K562 treated with DMSO at 1 percent for 48 hours (cell line): ENCODE measurements around the gene RPL7L1. TPM values are rescaled to one million over a fixed set of nuclear protein-coding genes. Genes with fewer than 3 reads are reported as not detected.

Experiments
- total RNA-seq: library from RNA; unstranded; fragments of 300-600 nt; gene quantifications from 2 replicates; pipeline ENCODE4 v1.2.3, GENCODE V29; 2022; ENCODE audit warnings: low replicate concordance; ENCODE audit errors: extremely low read depth

RPL7L1 gene
- total RNA-seq: not detected in 2 replicates

DNA sequence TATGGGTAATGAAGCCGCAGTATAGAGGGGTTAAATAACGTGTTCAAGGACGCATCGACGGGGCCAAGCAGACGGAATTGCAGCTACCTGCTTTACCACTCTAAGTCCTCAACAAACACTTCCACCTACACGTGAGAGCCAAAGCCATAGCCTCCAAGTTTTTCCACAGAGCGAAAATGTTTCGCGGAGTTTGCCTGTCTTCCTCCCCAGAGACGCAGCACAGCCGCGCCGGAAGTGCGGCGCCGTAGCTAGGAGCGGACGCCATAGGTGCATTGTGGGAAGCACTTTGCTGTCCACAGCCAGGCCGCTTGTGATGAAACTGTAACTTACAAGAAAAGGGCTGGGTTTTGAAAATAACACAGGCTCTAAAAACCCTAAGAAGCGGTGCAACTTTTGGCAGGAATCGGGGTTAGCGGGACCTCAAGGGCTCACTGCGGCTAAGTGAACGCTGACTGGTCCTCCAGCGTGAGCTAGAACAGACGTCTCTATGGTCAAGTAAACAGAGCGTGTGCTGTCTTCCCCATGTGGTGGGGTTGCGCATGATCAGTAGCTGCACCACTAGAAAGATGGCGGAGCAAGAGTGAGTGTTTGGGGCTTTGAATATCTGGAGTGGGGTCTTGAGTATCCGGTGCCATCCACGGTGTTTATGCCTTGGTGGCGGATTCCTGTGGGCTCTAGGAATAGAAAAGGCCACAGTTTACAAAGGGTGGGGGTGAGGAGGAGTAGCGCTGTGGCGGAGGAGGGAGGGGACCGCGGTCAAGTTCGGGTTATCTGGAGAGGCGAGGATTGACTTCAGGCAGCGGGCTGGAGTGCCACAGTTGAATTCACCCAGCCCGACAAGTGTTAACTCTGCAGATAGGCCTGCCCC lies at the start of gene RPL7L1:
TSS of gene RPL7L1 (plus strand) at position 245 of the 868 bp plus-strand sequence. CDS start at position 540, 295 bp downstream.

DNA sequence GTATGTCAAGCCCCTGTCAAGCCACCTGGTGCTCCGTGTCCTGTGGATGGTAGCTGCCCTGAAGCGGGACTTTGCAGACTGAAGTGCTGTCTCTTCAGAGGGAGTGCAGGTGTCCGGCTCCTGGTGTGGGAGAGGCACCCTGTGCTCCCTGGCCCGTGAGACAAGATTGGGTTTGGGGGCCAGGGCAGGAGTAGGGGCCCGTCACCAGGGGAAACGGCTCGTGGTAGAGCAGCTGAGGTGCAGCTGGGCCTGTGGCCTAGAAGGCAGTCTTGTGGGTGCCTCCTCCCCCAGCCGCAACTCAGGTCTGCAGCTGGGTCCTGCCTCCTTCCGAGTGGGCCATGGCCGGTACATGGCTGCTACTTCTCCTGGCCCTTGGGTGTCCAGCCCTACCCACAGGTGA lies 36.3 kb downstream of the RPL7L1 start, which contains the start of gene PTCRA:
TSS of gene PTCRA (plus strand) at position 322 of the 400 bp plus-strand sequence. CDS start at position 339, 17 bp downstream.

DNA sequence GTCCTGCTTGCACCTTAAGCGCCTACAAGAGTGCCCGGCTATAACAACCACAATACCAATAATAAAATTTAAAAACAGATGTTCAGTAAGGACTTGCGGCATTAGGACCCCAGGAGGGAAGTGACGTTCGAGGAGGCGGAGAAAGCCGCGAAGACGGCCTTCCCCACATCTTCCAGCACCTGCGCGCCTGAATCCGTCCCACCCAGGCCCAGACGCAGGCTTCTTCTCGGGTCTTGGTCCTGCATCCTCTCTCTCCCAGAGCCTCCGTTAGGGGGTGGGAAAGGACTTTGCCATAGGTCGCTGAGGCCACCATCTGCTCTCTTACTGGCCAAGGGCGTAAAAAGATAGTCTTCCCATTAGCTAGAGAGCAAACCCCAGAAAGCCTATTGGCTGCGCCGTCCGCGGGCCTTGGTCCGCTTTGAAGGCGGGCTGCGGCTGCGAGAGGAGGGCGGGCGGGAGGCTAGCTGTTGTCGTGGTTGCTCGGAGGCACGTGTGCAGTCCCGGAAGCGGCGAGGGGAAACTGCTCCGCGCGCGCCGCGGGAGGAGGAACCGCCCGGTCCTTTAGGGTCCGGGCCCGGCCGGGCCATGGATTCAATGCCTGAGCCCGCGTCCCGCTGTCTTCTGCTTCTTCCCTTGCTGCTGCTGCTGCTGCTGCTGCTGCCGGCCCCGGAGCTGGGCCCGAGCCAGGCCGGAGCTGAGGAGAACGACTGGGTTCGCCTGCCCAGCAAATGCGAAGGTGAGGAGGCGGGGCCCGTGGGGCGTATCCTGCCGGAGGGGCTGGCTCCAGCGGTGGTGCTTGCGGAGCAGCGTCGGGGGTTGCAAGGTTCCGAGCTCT lies 49.8 kb downstream of the RPL7L1 start, which contains the start of gene CNPY3:
TSS of gene CNPY3 (plus strand) at position 495 of the 835 bp plus-strand sequence. CDS start at position 586, 91 bp downstream.

Other genes with a start within 250 kb of the RPL7L1 start
- not detected in 2 replicates for gene PRPH2, start 157.0 kb upstream of the RPL7L1 start, total RNA-seq
- gene TBCC, start 133.5 kb upstream of the RPL7L1 start, total RNA-seq: not detected in 2 replicates
- gene BICRAL, start 97.6 kb upstream of the RPL7L1 start, total RNA-seq: not detected in 2 replicates
- not detected in 2 replicates for gene PTCRA, start 36.4 kb downstream of the RPL7L1 start, total RNA-seq
- gene CNPY3, start 49.9 kb downstream of the RPL7L1 start, total RNA-seq: not detected in 2 replicates
- not detected in 2 replicates for gene GNMT, start 81.1 kb downstream of the RPL7L1 start, total RNA-seq
- gene PEX6, start 99.6 kb downstream of the RPL7L1 start, total RNA-seq: not detected in 2 replicates
- gene PPP2R5D, start 105.0 kb downstream of the RPL7L1 start, total RNA-seq: not detected in 2 replicates
- gene MEA1, start 134.3 kb downstream of the RPL7L1 start, total RNA-seq: not detected in 2 replicates
- not detected in 2 replicates for gene KLHDC3, start 134.6 kb downstream of the RPL7L1 start, total RNA-seq
- gene RRP36, start 142.0 kb downstream of the RPL7L1 start, total RNA-seq: not detected in 2 replicates
- gene CUL7, start 174.2 kb downstream of the RPL7L1 start, total RNA-seq: not detected in 2 replicates
- gene MRPL2, start 179.8 kb downstream of the RPL7L1 start, total RNA-seq: not detected in 2 replicates
- not detected in 2 replicates for gene KLC4, start 180.0 kb downstream of the RPL7L1 start, total RNA-seq
- gene PTK7, start 196.7 kb downstream of the RPL7L1 start, total RNA-seq: 95.7 TPM in 1 of 2 replicates, not detected in the other